Measurements from ENCODE around the gene PRKCE.
"Not testable (repeated sequence)": the region's sequence is repeated elsewhere in the genome, so short reads cannot be mapped to it uniquely, and the experiment has no call there.

Gene PRKCE

DNA sequence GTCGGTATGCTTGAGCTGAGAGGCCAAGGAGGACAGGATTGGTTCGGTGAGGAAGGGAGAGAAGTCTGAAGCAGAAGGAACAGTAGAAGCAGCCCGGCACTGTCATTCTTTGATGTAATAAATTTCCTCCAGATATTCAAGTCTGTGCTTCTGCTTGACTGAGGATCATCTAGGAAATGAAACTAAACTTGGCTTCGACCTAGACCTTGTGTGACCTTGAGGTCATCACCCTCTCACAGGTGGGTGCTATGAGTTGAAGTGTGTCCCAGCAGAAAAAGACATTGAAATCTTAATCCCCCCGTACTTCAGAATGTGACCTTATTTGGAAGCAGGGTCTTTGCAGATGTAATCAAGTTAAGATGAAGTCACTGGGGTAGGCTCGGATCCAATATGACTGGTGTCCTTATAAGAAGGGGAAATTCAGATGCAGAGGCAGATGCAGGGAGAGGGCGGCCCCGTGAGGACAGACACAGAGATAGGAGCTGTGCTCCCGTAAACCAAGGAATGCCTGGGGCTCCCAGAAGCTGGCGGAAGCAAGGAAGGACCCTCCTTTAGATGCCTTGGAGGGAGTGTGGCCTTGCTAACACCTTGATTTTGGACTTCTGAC is 49.0 kb downstream of the PRKCE start:
- no peak for DNase-seq

GRCh38 chr2:45705233-45705632 is 53.8 kb downstream of the PRKCE start:
- DNase-seq = no peak

- DNase-seq = no peak
These were observed 54.6 kb downstream of the PRKCE start for GRCh38 chr2:45706033-45706432.

DNA sequence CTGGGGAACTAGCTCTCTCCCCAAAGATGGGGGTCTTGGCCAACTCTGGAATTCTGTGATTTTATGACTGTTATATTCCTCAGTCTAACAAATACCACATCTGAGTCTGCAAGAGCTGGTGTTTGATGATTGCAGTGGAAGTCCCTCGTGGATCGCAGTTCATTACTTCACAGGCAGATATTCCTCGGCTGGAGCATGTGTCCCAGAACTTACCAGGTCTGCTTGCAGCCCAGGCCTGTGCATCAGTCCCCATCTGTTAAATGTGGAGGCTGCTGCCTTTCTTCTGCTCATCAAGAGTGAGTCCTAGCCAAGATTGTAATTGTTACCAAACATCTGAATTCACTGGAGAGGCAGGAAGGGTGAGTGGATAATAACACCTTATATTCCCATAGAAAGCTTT is 55.5 kb downstream of the PRKCE start:
- no peak for DNase-seq

GRCh38 chr2:45707661-45708060 is 56.2 kb downstream of the PRKCE start:
- no peak for DNase-seq

- DNase-seq = no peak
These were observed 57.0 kb downstream of the PRKCE start for GRCh38 chr2:45708501-45708900.

- DNase-seq = no peak
These were observed 57.7 kb downstream of the PRKCE start for GRCh38 chr2:45709137-45709536.

GRCh38 chr2:45710468-45710867 is 59.0 kb downstream of the PRKCE start:
- DNase-seq = no peak

GRCh38 chr2:45711224-45711623 is 59.7 kb downstream of the PRKCE start:
- DNase-seq = no peak

GRCh38 chr2:45712570-45712969 is 61.1 kb downstream of the PRKCE start:
- DNase-seq = no peak

DNA sequence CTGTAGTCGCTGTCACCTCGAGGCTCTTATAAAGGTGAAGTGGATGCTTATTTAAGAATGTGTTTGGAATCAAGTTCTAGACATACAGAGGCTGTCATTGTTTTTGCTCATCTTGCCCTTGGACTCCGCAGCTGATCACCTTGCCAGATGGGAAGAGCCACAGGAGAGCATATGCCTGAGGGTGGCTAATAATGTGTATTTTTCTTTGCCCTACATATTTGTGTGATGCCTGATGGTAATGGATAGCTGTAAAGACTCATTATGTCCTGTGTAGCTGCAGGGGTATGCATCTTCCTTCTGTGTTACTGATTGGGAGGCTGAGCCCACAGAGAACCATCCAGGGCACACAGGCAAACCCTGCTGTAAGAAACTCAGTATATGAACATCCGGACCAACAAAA is 61.7 kb downstream of the PRKCE start:
- no peak for DNase-seq

DNA sequence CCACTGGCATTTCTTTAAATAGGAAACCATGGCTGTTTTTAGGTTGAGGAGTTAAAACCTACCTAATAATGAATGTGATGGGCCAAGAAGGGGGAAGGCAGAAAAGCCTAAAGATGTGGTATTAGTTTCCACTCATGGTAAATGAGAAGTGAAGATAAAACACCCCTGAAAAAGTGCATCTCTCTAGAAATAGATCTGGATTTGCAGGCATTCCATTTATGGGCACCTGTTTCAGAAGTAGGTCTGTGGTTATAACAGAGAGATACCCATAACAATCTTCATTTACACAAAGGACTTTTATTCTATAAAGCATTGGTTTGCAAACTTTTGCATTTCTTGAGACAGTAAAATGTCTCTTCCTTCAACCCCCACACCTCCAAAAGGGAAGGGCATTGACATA is 62.1 kb downstream of the PRKCE start:
- DNase-seq = no peak

- DNase-seq = no peak
These were observed 63.2 kb downstream of the PRKCE start for GRCh38 chr2:45714679-45715078.

GRCh38 chr2:45715601-45716379 is 64.3 kb downstream of the PRKCE start:
- DNase-seq = no peak

GRCh38 chr2:45716432-45716831 is 65.0 kb downstream of the PRKCE start:
- DNase-seq = not testable (repeated sequence)

GRCh38 chr2:45716915-45717314 is 65.4 kb downstream of the PRKCE start:
- DNase-seq = no peak

GRCh38 chr2:45720210-45720609 is 68.7 kb downstream of the PRKCE start:
- DNase-seq = no peak

DNA sequence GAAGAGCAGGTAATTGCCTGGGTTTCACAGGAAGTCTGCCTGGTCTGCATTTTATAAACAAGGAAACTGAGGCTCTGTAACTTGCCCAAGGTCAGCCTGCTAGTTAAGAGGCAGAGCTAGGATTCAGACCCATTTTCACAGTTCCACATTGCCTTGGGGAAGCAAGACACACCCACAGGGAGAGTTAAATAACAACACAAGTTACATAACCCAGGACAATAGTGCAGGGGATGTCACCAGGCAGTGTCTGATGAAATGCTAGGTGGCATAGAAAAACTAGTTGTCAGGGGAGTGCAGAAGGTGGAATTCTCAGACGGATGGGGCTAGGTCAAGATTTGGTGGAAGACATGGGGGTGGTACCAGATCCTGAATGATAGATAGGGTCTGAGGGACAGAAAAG is 69.7 kb downstream of the PRKCE start:
- DNase-seq = no peak

DNA sequence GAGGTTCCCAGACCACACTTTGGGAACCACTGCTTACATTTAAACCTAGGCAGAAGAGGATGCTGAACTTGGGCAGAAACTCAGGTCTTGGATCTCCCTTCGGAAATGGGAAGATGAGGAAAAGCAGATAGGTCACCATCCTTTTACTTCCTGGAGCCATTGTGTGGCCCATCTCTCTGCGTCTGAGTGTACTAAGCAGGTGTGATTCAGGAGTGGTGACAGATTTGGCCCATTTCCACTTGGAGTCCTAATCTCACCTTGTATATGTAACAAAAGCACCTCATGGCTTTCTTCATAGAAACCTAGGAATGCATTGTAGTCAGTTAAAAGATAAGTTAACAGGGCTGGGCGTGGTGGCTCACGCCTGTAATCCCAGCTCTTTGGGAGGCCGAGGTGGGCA is 71.0 kb downstream of the PRKCE start:
- DNase-seq = no peak

GRCh38 chr2:45723857-45724256 is 72.4 kb downstream of the PRKCE start:
- DNase-seq = no peak

DNA sequence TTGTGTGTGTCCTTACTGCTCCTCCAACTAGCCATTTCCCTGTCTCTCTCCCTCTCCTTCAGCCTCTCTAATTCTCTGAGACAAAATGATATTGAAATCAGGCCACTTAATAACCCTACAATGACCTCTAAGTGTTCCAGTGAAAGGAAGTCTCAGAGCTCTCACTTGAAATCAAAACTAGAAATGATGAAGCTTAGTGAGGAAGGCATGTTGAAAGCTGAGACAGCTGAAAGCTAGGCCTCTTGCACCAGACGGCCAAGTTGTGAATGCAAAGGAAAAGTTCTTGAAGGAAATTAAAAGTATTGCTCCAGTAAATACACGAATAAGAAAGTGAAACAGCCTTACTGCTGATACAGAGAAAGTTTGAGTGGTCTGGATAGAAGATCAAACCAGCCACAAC is 72.9 kb downstream of the PRKCE start:
- DNase-seq = no peak

- DNase-seq = no peak
These were observed 74.3 kb downstream of the PRKCE start for GRCh38 chr2:45725731-45726130.

- DNase-seq = no peak
These were observed 74.7 kb downstream of the PRKCE start for GRCh38 chr2:45726188-45726587.

DNA sequence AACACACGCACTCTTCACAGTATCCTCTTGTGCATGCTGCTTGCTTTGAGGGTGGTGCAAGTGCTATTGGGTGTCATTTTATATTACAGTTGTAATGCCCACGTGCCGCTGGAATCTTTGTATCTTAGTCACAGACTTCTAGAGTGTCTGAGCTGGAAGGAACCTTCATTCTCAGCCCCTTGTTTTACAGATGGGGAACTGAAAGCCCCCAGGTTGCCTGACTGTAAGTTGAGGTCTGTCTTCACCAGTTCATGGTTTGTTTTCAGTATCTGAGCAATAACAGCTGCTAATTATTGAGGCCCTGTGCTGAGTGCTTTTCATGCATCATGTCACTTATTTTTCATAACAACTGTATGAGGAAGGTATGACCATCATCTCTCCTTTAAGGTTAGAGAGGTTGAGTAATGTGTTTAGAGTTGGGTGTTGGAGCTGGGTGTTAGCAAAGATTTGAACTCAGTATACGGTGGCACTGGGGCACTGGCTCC is 77.0 kb downstream of the PRKCE start:
- DNase-seq = no peak
